ENCODE results near the gene CNKSR1. TPM values are rescaled to one million over a fixed set of nuclear protein-coding genes. Genes with fewer than 3 reads are reported as not detected.

The CNKSR1 gene
- total and polyA plus RNA-seq, 2 of the 8 experiments (the other 6 are each of a cell fraction or from before 2014, with no cell fraction given) = 13.9 to 14.5 TPM

GRCh38 chr1:26153966-26154532 is 23.2 kb upstream of the CNKSR1 start:
- Histone ChIP-seq H2BK12ac (ENCODE audit: low read depth, low read length) (no peak overlapping the region), H3K27ac (ENCODE audit: low read depth, low read length) (no peak overlapping the region), H2BK5ac (ENCODE audit: low read depth, low read length) (no peak overlapping the region), H3K18ac (ENCODE audit: extremely low read depth, low read length) (no peak overlapping the region), H3K14ac (ENCODE audit: insufficient read length) (no peak overlapping the region), H2BK20ac (ENCODE audit: low read length) (no peak overlapping the region), H4K20me1 (replicated peaks in 1 of 2; ENCODE audit: control insufficient read depth in 1 of 2, insufficient read depth in 2 of 2, low read length in 2 of 2) (peaks cover 10 to 11% of the 10 kb centered on the region in 2 experiments), H3K79me2 (ENCODE audit: control insufficient read depth in 1 of 2, insufficient read depth in 2 of 2, low read length in 2 of 2) (no peaks in the 10 kb centered on the region), H4K5ac (ENCODE audit: insufficient read length, low read depth, low read length) (no peak overlapping the region), H4K8ac (ENCODE audit: extremely low read depth, insufficient read depth, low read length) (no peak overlapping the region), H2AK5ac (ENCODE audit: low read depth, low read length) (no peak overlapping the region), H3K4ac (replicated peaks; ENCODE audit: insufficient read length, low read depth, low read length) (no peak overlapping the region), H3K23me2 (ENCODE audit: low read depth, low read length) (peaks cover 10% of the 10 kb centered on the region), H3K23ac (ENCODE audit: insufficient read length) (no peak overlapping the region), H4K91ac (replicated peaks; ENCODE audit: insufficient read length, low read length) (no peak overlapping the region), H3K27me3 (replicated peaks in 1 of 4; ENCODE audit: control insufficient read depth in 3 of 4, extremely low read depth in 1 of 4, insufficient read depth in 3 of 4, low read length in 3 of 4) (peaks cover 25 to 72% (median 55%) of the 10 kb centered on the region in 4 experiments), H2BK15ac (ENCODE audit: low read length) (no peak overlapping the region), H3K4me2 (ENCODE audit: insufficient read depth in 1 of 2, low read depth in 2 of 2, low read length in 2 of 2) (peak overlapping the region; percentile 74 to 80; a peak in 1 of 4 replicates), H2AFZ (ENCODE audit: low read length) (no peak overlapping the region), H3K4me3 (ENCODE audit: extremely low read depth in 1 of 4, insufficient read depth in 2 of 4, low read depth in 3 of 4, low read length in 4 of 4) (no peak overlapping the region), H3K79me1 (ENCODE audit: low read depth, low read length) (no peaks in the 10 kb centered on the region), H3K56ac (replicated peaks; ENCODE audit: insufficient read length, low read depth, low read length) (no peak overlapping the region), H3K9ac (replicated peaks in 1 of 4; ENCODE audit: extremely low read depth in 1 of 4, low read depth in 3 of 4, low read length in 3 of 4) (no peak overlapping the region), H3K4me1 (replicated peaks in 1 of 4; ENCODE audit: control insufficient read depth in 3 of 4, insufficient read depth in 4 of 4, low read length in 3 of 4) (peaks cover 14 to 36% (median 25%) of the 10 kb centered on the region in 4 experiments), H2BK120ac (replicated peaks; ENCODE audit: low read depth, low read length) (no peak overlapping the region), H3K36me3 (ENCODE audit: control insufficient read depth in 2 of 4, insufficient read depth in 4 of 4, low read length in 3 of 4) (no peaks in the 10 kb centered on the region), H3K9me3 (ENCODE audit: insufficient read depth in 2 of 2, low read depth in 1 of 2, low read length in 1 of 2) (no peaks in the 10 kb centered on the region)
- DNase-seq (ENCODE audit: low read depth in 1 of 2, low spot score in 2 of 2) (no peak), FAIRE-seq (no peak)
- WGBS, 2 experiments (ENCODE audit: extremely low coverage in 1 of 2, insufficient coverage in 1 of 2, insufficient read length in 1 of 2, insufficient replicate concordance in 2 of 2, low coverage in 1 of 2, low lambda C conversion rate in 2 of 2, missing lambda C conversion rate in 1 of 2) = 70% methylated on average over 5 of the region's 5 CpGs; no CpG with 5 or more reads in 1 of the 2 experiments
- POLR2A ChIA-PET (ENCODE audit: partially characterized antibody) = no interaction called here
- CTCF ChIA-PET (ENCODE audit: partially characterized antibody) = interaction anchor here (1.0 to 6.0 kb wide), 7 partner anchors 9 to 125 kb away, joined by 3 to 47 read pairs (median 5); partner anchors contain the start of genes C1orf232, CEP85 and ZNF593
- TF ChIP-seq TCF12 (IDR thresholded peaks at IDR 0.05; ENCODE audit: low read depth, low read length) = 0 out of 2 replicates have a peak, but pooled peaks have one; percentile 27
- no peak for TF ChIP-seq BACH1 (IDR thresholded peaks at IDR 0.05; ENCODE audit: low read length)
